LNCAP (cell line): Measurements from ENCODE around the gene LMAN1.

ENCODE experiments used
- TF ChIP-seq, protein P1 (sequence below): fragments of 450-650 bp; IDR thresholded peaks from 2 replicates; pipeline ENCODE4 v1.5.1; 2017; ENCODE audit warnings: mild to moderate bottlenecking

The LMAN1 gene

DNA sequence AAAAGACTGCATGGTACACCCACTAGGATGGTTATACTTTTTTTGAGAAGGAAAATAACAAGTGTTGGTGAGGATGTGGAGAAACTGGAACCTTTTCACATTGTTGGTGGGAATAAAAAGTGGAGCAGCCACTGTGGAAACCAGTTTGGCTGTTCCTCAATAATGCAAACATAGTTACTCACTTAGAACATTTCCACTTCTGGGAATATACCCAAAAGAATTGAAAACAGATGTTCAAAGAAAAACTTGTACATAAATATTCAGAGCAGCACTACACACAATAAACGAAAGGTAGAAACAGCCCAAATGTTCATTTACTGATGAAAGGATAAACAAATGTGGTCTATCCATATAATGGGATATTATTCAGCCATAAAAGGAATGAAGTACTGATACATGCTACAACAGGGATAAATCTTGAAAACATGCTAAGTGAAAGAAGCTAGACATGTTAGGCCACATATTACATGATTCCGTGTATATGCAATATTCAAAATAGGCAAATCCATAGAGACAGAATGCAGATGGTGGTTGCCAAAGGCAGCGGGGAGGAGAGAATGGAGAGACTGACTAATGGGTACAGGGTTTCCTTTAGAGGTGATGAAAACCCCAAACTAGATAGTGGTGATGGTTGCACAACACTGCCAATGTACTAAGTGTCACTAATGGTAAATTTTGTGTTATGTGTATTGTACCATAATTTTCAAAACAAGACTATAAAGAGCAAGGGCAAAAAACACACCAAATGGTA, 20.9 kb upstream of the LMAN1 start:
- TF ChIP-seq, protein P1, sequence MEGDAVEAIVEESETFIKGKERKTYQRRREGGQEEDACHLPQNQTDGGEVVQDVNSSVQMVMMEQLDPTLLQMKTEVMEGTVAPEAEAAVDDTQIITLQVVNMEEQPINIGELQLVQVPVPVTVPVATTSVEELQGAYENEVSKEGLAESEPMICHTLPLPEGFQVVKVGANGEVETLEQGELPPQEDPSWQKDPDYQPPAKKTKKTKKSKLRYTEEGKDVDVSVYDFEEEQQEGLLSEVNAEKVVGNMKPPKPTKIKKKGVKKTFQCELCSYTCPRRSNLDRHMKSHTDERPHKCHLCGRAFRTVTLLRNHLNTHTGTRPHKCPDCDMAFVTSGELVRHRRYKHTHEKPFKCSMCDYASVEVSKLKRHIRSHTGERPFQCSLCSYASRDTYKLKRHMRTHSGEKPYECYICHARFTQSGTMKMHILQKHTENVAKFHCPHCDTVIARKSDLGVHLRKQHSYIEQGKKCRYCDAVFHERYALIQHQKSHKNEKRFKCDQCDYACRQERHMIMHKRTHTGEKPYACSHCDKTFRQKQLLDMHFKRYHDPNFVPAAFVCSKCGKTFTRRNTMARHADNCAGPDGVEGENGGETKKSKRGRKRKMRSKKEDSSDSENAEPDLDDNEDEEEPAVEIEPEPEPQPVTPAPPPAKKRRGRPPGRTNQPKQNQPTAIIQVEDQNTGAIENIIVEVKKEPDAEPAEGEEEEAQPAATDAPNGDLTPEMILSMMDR, result no peak

DNA sequence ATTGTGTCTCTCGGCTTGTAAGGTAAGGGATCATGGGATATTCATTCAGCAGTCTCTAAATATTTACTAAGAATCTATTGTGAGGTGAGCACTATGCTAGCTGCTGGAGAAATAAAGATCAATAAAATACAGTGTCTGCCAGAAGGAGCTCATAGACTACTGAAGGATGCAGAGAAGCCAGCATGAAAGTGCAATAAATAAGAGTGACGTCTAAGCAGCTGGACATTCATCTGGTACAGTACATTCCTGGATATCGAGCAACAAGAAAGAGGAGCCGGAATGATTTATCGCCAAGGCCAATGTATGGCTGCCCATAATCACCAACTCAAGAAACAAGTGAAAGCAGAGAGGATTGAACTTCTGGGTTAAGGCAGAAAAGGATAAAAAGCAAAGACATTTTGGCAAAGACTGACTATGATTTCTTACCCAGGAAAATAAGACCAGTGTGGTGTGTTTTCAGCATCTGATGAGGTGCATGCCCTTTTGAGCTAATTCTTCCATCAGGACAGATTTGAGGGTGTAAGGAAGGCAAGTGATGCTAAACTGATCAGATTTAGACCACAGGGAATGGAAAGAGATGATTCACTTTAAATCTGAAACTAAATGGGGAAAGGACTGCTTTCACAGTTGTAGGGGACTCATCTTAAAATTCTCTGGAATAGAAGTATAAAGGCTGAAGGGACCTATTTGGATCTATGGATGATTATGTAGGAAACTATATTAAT, 18.7 kb upstream of the LMAN1 start:
- TF ChIP-seq, protein P1, result no peak

DNA sequence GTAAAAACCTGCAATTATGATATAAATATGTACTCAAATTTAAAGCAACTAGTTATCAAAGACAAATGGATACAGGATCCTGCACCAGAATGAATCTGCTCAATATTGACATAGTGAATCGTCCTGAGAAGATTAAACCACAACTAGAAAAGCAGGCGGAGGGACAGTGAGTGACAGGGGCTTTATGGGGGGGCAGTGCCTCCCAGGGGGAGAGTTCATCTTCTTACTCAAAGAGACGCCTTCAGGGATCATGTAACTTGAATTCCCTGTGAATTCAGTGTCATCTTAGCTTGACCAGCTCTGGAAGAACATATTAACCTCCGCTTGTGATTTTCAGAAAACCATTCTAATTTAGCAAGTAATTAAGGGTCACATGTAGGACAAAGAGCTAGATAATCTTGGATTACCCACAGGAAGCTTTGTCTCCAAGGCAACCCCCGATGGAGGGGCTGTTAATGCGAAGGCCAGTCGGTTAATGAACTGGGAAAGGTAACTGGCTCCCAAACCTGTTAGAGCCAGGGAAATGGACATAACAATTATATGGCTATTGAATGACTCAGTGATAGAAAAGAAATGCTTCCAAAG, 17.4 kb upstream of the LMAN1 start:
- TF ChIP-seq, protein P1, result no peak

DNA sequence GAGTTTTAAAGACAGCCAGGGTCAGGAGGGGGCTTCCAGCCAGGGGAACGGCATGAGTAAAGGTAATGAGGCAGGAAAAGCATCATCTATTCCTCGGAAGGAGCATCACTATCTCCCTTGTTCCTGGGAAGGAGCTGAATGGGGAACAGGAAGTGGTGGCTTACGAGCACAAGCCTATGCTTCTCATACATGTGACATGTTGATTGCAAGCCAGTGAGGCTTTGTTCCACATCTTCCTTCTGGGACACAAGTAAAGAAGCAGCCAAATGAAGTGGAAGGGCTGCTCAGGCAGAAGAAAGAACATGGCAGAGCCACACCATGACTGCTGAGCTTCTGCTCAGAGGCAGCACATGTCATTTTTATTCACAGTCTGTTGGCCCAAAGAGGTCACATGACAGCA, 15.1 kb upstream of the LMAN1 start:
- TF ChIP-seq, protein P1, result no peak

DNA sequence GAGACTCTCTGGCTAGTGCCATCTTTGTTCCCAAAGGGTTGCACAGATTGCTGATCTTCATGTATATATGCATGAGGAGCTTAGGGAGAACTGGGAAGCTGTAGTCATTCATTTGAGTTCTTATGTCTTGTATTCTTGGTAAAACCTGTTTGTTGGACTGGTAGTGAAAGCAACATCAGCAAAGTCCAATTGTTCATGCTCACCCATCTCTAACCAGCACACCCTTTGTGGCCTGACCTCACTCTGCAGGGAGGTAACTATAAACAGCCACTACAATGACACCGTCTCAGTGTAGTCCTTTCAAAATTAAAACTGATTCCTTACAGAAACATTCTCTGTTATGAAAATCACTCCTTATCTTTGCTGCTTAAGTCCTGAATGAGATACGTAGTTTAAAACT, 13.9 kb upstream of the LMAN1 start:
- TF ChIP-seq, protein P1, result no peak

DNA sequence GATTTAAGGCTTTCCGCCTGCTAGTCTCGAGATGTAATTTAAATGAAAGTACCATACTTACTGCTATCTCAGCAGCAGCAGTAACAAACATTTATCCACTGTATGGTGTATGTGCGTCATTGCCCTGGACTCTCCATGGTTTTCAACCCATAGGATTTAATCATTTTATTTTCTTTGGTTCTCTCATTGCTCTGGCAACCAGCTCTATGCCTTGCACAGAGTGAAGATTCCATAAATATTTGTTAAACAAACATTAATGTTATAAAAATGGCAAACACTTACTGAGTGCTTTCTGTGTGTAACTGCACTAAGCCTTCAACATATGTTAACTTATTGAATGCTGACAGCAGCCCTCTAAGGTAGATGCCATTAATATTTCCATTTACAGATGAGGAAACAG, 1.3 kb upstream of the LMAN1 start:
- TF ChIP-seq, protein P1, result no peak

DNA sequence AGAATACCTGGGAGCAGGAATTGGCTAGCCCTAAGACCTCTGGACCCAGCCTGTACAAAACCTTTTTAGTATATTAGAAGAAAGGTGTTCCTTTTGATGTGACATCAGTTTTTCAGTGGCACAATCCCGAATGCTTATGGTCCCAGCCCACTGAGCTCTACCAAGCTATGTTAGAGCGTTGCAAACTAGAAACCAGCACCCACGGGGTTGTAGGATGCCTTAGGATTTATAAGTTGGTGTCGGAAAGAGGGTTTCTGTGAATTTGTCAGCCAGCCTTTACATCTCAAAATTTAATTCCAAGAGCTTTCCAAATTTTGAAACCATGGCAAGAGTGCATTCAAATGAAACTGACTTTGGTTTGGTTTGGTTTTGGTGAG, 499 bp upstream of the LMAN1 start:
- TF ChIP-seq, protein P1, result no peak
